Hepatic stellate cell (primary cell): ENCODE measurements around the gene LAT.

Experiments
- DNase-seq: peaks from one replicate; pipeline ENCODE4 v3.0.0; 2011; ENCODE audit warnings: low spot score

Gene LAT

DNA sequence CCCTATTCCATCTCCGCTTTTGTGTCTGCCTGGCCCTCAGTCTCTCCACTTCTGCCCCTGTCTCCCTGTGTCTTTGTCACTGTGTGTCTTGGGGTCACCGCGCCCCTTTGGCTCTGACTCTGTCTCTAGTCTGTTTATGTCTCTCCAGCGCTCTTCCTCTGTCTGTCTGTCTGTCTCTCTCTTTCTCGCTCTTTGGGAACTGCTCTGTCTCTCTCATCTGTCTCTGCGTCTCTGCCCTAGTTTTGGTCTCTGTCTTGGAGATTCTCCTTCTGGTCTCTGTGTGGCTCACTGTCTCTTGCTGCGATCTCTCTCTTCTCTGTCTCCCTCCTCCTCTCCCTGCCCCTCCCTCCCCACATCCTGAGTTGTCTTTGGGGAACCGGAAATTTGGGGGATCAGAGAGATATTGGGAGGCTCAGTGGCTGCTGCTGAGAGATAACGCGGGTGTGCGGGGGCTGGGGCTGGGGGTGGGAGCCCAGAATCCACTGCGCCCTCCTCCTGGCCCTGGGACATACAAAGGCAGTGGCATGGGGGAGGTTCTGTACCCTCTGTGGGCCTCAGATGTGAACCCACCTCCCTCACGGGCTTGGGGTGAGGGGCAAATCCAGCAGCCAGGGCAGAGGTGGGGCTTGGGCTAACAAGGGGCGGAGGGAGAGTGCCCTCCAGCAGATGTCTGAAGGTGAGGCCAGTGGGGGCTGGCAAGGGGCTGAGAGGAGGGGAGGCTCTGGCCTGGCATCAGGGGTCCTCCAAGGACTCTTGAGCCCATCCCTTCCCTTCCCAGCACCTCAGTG, 24.4 kb downstream of the LAT start:
- DNase-seq, result no peak

DNA sequence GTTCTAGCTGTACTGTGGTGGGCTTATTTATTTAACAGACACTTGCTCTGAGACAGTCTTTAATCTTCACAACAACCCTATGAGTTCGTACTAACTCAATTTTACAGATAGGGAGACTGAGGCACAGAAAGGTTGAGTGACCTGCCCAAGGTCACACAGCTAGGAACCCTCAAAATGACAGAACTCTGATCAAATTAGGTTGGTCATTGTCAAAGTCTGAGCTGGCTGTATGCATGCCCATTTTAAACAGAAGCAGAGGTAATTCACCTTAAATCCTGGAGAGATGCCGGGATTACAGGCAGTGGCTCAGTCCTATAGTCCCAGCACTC, 24.9 kb downstream of the LAT start:
- DNase-seq, result no peak

DNA sequence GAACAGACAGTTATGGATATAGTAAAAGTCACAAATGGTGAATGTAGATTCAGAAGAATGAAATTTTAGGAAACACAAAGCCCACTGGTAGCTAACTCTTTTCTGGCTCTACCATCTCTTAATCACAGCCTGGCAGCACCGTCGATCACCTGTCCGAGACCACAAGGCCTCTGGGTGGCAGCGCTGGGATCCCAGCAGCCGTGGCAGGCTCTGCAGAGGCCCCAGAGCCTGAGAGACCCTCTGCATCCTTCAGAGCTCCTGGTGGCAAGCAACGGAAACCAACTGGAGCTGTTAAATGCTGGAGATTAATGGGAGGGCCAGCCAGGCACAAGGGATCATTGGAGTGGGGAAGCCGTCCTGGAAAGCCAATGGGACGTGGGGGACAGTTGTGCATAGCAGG, 26.3 kb downstream of the LAT start:
- DNase-seq, result no peak

DNA sequence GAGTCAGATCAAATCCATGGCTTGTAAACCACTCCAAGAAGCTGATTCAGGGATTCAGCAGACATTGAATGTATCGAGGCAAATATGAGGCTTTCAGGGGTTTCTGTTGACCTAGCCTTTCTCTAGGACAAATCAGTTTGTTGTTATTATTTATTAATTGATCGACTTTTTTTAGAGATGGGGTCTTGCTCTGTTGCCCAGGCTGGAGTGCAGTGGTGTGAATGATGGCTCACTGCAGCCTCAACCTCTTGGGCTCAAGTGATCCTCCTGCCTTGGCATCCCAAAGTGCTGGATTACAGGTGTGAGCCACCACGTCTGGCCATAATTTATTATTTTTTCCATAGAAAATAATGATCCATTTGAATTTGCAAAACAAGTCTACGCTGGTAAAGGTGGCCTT, 27.0 kb downstream of the LAT start:
- DNase-seq, result no peak

DNA sequence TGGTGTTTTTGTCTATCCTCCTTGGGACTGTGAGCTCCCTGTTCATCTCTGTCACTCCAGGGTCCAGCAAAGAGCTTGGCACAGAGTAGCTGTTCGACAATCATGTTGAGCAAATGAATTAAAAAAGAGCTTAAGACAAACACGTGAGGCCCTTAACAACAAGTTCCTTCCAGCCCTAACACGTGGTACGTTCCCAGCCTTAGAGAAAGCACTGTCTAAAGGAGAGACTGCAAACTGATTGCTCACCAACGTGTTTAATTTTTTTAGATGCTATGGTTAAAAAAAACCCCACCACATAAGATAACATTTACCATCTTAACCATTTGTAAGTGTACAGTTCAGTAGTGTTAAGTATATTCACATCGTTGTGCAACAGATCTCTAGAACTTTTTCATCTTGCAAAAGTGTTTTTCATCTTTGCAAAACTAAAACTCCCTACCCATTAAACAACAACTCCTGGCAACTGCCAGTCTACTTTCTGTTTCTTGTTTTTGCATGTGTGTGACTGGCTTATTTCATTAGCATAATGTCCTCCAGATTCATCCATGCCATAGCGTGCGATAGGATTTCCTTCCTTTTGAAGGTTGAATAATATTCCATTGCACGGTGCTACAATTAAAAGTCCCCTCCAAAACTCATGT, 28.2 kb downstream of the LAT start:
- no peak for DNase-seq

DNA sequence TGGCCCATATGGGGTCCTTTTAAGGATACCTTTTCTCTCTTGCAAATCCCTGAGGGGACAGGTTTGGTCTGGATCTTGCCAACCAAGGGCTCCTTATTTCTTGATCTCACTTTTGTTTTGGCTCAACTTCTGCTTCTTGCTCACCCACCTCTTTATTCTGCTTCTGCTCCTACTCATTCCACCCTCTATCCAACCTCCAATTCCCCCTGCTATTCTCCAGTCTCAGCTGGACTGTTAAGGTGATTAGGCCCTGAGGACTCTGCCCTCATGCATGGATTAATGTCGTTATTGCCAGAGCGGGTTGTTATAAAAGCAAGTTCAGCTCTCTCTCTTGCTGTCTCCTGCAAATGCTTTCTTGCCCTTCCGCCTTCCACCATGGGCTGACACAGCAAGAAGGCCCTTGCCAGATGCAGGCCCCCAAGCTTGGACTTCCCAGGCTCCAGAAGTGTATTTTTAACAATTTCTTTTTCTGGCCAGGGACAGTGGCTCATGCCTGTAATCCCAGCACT, 29.8 kb downstream of the LAT start:
- no peak for DNase-seq

DNA sequence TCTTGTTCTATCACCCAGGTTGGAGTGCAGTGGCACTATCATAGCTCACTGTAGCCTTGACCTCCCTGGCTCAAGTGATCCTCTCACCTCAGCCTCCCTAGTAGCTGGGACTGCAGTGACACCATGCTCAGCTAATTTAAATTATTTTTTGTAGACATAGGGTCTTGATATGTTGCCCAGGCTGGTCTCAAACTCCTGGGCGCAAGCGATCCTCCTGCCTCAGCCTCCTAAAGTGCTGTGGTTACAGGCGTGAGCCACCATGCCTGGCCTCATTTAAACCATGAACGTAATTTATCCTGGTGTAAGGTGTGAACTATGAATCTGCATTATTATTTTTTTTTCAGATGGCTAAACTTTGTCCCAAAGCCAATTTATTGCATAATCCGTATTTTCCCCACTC, 37.3 kb downstream of the LAT start:
- DNase-seq, result no peak

DNA sequence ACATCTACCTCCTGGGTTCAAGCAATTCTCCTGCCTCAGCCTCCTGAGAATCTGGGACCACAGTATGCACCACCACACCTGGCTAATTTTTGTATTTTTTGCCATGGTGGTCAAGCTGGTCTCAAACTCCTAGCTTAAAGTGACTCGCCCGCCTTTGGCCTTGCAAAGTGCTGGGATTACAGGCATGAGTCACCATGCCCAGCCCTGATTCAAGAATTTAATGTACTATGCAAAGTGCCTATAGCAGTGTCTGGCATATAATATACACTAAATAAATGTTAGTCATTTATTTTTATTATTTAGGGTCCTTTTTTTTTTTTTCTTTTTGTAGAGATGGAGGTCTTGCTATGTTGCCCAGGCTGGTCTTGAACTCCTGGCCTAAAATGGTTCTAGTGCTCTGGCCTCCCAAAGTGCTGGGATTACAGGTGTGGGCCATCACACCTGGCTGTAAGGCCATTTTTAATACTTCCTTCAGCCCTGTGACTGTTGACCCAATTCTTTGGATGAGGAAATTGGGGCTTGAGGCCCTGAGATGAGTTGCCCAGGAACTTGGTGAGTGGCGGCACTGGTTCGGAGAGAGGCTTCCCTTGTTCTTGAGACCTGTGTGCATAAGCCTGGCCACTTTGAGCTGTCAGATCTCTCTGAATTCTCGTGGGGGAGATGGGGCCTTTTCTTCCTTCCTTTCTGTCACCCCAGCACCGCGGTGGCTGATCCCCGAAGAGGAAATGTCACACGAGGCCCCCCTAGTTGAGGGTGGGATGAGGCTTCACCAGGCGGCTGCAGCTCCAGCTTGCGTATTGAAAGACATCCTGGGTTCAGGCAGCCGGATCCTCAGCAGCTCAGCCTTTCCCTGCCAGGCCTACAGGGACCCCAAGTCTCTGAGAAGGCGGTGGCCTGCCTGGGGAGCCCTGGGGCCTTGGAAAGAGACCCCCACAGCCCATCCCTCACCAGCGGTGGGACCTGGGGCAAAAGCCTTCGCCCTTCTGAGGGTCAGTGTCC, 38.7 kb downstream of the LAT start:
- DNase-seq, result no peak

DNA sequence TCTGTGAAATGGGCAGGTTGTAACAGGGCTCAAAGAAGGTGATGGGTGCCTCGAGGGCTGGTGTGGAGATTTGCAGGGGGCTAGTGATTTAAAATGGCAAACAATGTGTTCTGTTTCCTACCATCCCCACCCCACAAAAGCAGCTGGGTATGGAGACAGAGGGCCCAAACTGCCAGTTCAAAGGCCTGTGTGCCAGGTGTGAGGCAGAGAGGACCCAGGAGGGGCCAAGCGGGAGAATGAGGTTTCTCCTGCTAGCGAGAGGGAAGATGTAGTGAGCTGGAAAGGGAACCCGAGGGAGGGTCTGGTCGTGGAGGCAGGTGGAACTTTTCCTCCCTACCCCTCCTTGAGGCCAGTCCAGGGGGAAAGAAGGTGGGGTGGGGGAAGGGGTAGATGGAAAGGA, 39.4 kb downstream of the LAT start:
- no peak for DNase-seq

DNA sequence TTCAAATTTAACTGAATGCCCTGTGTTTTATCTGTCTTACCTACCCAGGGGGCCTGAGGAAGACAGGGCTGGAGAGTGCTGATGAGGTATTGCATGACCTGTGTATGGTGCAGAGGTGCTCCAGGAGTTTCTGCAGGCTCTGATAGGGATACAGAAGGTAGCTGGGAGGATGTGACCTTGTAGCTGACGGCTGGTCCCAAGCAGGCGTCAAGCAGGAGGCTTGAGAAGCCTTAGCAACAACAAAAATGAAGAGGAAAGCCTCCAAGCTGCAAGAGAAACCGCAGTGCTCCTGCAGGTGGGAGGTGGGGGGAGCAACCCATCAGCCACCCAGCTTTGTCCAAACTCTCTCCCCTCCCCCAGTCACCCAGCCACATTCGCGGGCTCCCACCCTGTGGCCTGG, 40.4 kb downstream of the LAT start:
- DNase-seq, result no peak

DNA sequence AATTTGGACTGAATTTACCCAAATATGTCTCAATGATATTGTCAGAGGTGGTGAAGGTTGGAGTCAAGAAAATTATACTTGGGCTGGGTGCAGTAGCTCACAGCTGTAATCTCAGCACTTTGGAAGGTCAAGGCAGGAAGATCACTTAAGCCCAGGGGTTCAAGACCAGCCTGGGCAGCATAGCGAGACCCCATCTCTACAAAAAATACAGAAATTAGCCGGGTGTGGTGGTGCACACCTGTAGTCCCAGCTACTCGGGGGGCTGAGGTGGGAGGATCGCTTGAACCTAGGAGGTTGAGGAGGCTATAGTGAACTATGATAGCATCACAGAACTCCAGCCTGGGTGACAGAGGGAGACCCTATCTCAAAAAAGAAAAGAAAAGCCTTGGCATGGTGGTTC, 40.9 kb downstream of the LAT start:
- no peak for DNase-seq

DNA sequence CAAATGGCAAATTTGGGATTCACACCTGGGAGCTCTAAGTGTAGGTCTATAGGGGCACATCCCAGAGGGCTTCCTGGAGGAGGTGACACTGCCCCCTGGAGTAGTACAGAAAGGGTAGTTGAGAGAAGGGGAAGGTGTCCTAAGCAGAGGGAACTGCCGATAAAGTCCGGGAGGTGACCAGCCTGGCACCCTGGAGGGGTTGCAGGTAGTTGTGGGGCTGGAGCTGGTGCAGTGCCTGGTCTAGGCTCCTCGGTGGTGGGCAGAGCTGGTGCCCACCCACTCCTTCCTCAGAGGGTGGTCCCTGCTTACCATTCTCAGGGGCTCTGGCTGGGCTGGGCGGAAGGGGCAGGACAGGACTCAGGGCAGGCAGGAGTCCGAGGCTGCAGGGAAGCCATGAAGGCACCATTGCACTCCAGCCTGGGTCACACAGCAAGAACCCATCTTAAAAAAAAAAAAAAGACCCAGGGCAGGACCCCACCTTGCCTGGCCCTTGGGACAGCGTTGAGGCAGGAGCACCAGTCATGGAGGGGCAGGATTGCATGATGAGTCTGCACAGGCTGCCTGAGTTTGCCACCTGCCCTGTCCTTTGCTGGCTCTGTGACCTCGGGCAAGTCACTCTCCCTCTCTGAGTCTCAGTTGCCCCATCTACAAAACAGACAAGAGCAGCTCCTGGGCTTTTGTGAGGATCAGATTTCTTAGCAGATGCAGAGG, 43.8 kb downstream of the LAT start:
- DNase-seq, result no peak

DNA sequence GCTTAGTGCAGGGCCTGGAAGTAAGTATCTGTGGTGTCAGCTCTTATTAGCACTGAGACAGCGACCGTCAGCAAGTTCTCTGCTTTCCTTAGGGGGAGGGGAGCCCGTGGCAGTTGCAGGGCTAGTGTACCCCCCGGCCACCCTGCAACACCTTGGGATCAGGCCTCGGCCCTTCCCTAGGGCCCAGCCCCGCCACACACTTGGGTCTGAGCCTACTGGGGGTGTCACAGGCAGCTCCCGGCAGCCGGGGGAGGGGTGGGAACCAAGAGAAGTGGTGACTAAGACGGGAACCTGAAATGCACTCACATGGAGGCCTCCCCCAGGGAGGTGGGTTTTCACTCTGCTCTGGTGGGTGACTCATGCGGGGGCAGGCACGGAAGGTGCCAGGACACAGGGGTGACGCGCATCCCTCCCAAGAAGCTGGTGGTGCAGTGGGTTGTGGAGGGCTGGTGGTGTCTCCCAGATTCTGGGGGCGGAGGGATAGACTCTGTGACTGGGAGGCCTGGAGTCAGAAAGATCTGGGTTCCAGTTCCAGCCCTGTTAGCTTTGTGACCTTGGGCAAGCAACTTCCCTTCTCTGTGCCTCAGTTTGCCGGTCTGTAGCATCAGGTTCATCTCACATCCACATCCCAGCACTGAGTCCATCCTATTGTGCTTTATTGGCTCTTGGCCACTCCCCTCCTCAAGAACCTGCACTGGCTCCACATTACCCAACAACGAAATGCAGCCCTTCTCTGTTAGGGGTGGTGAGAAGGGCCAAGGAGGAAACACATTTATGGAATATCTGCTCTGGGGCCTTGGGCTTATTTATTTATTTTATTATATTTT, 44.5 kb downstream of the LAT start:
- peak; percentile 80 for DNase-seq

DNA sequence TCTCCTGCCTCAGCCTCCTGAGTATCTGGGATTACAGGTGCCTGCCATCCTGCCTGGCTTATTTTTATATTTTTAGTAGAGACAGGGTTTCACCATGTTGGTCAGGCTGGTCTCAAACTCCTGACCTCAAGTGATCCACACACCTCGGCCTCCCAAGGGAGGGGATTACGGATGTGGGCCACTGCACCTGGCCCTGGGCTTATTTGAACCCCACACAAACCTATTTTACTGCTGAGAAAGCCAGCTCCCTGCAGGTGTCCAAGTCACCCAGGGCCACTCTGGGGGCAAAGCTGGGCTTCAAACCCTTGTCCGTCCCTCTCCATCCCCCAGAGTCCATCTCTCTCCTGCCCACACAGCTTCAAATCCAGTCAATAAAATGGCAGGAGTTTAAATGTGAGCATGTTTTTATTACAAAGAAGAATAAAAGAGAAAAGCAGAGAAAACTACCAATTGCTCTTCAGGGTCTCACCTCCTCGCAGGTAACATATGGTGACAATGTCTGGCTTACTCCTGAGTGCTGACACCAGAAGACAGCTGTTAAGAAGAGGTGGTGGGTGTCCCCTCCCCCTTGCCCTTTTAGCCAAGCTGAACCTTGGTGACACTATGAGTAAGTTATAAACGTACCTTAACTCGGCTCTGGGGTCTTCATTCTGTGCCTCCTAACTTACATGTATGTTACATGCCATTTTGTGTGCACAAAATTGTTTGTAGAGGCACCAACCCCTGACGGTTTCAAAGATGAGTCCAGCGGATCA, 45.4 kb downstream of the LAT start:
- no peak for DNase-seq
